IgD-negative memory B cell (primary cell): ENCODE measurements around the gene PSMD2. TPM values are rescaled to one million over a fixed set of nuclear protein-coding genes. Genes with fewer than 3 reads are reported as not detected.

ENCODE experiments used
- H3K27ac Mint-ChIP-seq, 3 donors: one replicate each; pipeline ENCODE4 v1.8.0; 2020 to 2022; ENCODE audit warnings: mild to moderate bottlenecking in 3 of 3, mixed read lengths in 3 of 3, moderate library complexity in 1 of 3
- H3K27me3 Mint-ChIP-seq: one replicate; pipeline ENCODE4 v1.8.0; 2021; ENCODE audit warnings: mixed read lengths
- H3K36me3 Mint-ChIP-seq: one replicate; pipeline ENCODE4 v1.8.0; 2020; ENCODE audit warnings: mild to moderate bottlenecking, mixed read lengths
- H3K4me1 Mint-ChIP-seq, 3 donors: one replicate each; pipeline ENCODE4 v1.8.0; 2020 to 2022; ENCODE audit warnings: mixed read lengths in 3 of 3, mild to moderate bottlenecking in 1 of 3
- H3K4me3 Mint-ChIP-seq, 4 donors: one replicate each; pipeline ENCODE4 v1.8.0; 2020 to 2022; ENCODE audit warnings: mild to moderate bottlenecking in 4 of 4, mixed read lengths in 4 of 4, moderate library complexity in 3 of 4
- H3K9me3 Mint-ChIP-seq, 3 donors: one replicate each; pipeline ENCODE4 v1.8.0; 2020 to 2021; ENCODE audit warnings: mixed read lengths in 3 of 3, mild to moderate bottlenecking in 1 of 3
- polyA plus RNA-seq: library from polyadenylated mRNA; unstranded; fragments of 300-500 nt; fragmentation: Illumina TruSeq; gene quantifications from one replicate; pipeline ENCODE4 v1.2.3, GENCODE V29; 2021

PSMD2 gene
- 143 TPM for polyA plus RNA-seq

GRCh38 chr3:184298759-184299487 is at the start of gene PSMD2:
TSS of gene PSMD2 (plus strand) at chr3:184299241. CDS start at chr3:184299267, 26 bp downstream.
- H3K9me3 Mint-ChIP-seq = no peaks in the 10 kb centered on the region
- no peaks in the 10 kb centered on the region for H3K27me3 Mint-ChIP-seq
- H3K4me3 Mint-ChIP-seq = peak within 1 kb of the TSS; percentile 87 to 97 (median 93)
- peak within 1 kb of the TSS; percentile 46 to 93 (median 84) for H3K27ac Mint-ChIP-seq
- H3K4me1 Mint-ChIP-seq = peaks cover 6 to 18% (median 12%) of the 10 kb centered on the region in 3 donors
- no peaks in the 10 kb centered on the region for H3K36me3 Mint-ChIP-seq

DNA sequence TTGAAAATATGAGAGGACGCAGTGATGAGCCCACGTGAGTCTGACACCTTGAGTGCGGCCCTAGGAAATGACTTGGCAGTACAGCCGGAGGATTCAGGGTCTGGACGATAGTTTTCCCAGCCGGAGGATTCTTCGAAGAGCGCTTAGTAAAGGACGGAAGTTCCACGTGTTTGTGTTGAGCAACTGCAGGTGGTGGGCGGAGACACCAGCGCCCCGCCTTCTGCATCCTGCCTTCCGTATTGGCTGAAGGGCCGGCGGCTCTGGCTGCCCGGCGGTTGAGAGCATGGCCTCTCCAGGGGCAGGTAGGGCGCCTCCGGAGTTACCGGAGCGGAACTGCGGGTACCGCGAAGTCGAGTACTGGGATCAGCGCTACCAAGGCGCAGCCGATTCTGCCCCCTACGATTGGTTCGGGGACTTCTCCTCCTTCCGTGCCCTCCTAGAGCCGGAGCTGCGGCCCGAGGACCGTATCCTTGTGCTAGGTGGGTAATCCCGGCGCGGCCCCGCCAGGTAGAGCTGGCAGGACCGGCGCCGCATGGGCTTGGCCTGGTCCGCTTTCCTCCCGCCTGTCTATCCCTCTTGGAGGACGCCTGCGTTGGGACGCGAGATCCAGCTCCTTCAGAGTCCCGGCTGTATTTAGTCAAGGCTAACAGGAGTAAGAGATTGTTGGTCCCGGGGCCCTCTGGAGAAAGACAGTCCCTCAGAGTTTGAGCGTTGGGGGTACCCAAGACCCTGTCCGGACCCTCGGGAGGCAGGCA is 49.5 kb upstream of the PSMD2 start, which contains the start of gene EEF1AKMT4:
TSS of gene EEF1AKMT4 (plus strand) at position 261 of the 755 bp plus-strand sequence. CDS start at position 284, 23 bp downstream.
- no peaks in the 10 kb centered on the region for H3K36me3 Mint-ChIP-seq
- H3K27ac Mint-ChIP-seq = peak within 1 kb of the TSS; percentile 99 to 100 (median 99)
- H3K4me3 Mint-ChIP-seq = peak within 1 kb of the TSS; percentile 91 to 100 (median 98)
- H3K4me1 Mint-ChIP-seq = peaks cover 9 to 12% (median 9%) of the 10 kb centered on the region in 3 donors
- no peaks in the 10 kb centered on the region for H3K9me3 Mint-ChIP-seq
- no peaks in the 10 kb centered on the region for H3K27me3 Mint-ChIP-seq

DNA sequence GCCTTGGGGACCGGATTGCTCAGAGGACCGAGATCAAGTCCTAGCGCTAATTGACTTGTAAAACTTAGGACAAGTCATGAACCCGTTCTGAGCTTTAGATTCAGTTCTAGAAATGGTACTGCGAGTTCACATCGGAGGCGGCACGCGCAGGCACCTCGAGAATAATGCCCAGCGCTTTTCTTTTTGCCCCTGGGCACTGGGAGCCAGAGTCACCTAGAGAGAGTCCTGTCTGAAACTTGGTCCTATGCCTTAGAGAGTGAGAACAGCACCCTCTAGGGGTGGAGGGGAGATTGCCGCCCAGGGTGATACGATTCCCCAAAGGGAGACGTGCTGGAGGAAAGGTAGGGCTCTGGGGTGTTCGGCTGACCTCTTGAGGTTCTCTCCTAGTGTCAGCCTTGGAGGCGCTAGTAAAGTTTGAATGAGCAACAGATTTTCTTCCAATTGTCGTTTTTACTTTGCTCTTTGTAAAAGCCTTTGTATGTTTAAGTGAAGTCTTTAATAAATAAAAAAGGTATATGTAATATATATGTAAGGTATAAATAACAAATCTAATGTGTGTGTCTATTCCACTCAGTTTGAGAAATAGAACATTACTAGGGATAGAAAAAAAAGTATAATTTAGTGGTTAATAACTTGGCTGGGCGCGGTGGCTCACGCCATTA is 48.7 kb upstream of the PSMD2 start:
- Mint-ChIP-seq H3K9me3 (no peaks in the 10 kb centered on the region), H3K4me1 (peaks cover 6 to 10% (median 9%) of the 10 kb centered on the region in 3 donors), H3K36me3 (no peaks in the 10 kb centered on the region), H3K27me3 (no peaks in the 10 kb centered on the region), H3K27ac (peak overlapping the region; percentile 84 to 100 (median 90)), H3K4me3 (peak overlapping the region; percentile 91 to 100 (median 98))

GRCh38 chr3:184255291-184256039 is 43.6 kb upstream of the PSMD2 start:
- Mint-ChIP-seq H3K4me3 (peak overlapping the region in 1 of 4 donors; percentile 28), H3K4me1 (peaks cover 2 to 5% (median 4%) of the 10 kb centered on the region in 3 donors), H3K9me3 (no peaks in the 10 kb centered on the region), H3K27ac (no peak overlapping the region), H3K36me3 (peaks cover 6% of the 10 kb centered on the region), H3K27me3 (peaks cover 7% of the 10 kb centered on the region)

- peak overlapping the region in 2 of 4 donors; percentile 35 to 54 for H3K4me3 Mint-ChIP-seq
- peaks cover 6% of the 10 kb centered on the region for H3K36me3 Mint-ChIP-seq
- peak overlapping the region in 1 of 3 donors; percentile 11 for H3K27ac Mint-ChIP-seq
- H3K4me1 Mint-ChIP-seq = peaks cover 8 to 12% (median 11%) of the 10 kb centered on the region in 3 donors
- H3K27me3 Mint-ChIP-seq = peaks cover 16% of the 10 kb centered on the region
- no peaks in the 10 kb centered on the region for H3K9me3 Mint-ChIP-seq
These were observed 41.7 kb upstream of the PSMD2 start for GRCh38 chr3:184257083-184257915.

DNA sequence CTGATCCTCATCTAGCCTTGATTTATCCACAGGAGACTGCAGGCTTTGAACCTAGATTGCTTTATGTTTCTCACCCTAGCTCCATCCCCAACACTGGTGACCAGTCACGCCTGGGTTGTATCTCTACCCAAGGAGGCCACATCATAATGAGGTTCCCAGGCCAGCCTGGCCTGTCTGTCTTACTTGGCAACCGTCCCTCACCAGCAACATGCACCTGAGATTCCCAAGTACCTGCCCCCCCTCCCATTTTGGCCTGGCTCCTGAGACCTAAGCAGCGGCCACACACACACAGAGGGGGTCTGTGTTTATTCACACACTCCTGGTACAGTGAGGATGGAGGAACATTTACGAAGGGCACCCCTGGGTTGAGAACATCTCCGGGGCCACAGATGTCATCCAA is 40.1 kb upstream of the PSMD2 start:
- Mint-ChIP-seq H3K9me3 (no peaks in the 10 kb centered on the region), H3K27ac (peak overlapping the region in 1 of 3 donors; percentile 26), H3K4me1 (peaks cover 8 to 13% (median 12%) of the 10 kb centered on the region in 3 donors), H3K27me3 (peaks cover 26% of the 10 kb centered on the region), H3K4me3 (peak overlapping the region; percentile 25 to 81 (median 44)), H3K36me3 (peaks cover 6% of the 10 kb centered on the region)

DNA sequence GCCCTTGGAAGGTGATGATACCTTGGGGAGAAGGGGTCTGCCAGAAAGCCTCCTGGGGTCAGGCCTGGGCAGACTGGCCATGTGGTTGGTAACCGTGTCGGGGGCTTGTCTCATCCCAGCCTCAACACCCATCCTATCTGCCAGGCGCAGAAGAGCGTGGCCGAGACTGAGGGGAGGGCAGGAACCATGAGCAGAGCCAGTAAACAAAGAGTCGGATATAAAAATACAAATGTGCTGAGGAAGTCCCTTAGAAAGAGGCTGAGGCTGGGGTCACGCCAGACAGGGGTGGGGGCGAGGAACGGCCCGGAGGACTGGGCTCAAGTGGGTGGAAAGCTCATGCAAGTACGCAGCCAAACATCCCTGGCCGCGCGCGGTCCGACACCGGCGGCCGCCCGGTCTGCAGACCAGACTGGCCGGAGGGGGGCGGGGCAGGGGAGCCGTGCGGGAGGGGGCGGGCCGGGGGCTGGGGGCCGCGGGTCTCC is 39.6 kb upstream of the PSMD2 start:
- H3K4me3 Mint-ChIP-seq = peak overlapping the region in 3 of 4 donors; percentile 27 to 61 (median 50)
- peak overlapping the region in 2 of 3 donors; percentile 14 to 26 for H3K27ac Mint-ChIP-seq
- H3K27me3 Mint-ChIP-seq = peaks cover 26% of the 10 kb centered on the region
- peaks cover 8 to 13% (median 12%) of the 10 kb centered on the region in 3 donors for H3K4me1 Mint-ChIP-seq
- H3K9me3 Mint-ChIP-seq = no peaks in the 10 kb centered on the region
- H3K36me3 Mint-ChIP-seq = peaks cover 6% of the 10 kb centered on the region

DNA sequence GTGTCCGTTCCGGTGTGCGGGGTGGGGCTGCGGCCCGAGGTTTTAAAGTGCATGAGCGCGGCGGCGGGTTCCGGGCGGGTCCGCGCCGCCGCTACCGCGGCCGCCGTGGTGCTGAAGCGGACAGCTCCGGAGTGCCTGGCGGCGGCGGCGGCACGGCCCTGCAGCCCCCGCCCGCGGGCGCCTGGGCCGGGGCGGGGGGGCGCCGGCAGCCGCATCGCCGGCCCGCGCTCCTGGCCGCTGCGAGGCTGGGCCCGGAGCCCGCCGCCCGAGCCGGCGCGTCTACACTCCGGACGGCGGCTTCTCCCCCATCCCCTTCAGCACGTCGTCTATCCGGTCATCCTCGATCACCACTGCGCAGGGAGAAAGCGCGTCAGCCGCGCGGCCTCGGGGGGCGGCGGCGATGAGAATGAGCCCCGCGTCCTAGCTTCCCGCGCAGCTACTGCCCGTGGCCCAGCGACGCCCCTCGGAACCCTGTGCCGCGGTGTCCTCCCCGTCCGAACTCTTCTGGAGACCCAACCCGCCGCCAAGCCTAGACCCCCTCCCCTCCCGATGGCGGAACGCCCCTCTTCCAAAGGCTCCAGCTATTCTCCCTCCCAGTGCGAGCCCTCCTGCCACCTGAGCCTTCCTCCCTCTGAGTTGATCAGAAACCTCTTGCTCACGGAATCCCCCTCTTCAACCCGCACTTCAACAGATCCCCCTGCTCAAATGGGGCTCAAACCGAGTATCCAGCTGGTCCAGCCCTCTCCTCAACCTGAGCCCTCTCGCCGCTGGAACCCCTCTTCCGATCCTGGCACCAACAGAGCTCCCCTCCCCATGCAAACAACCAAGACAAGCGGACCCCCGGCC is 38.9 kb upstream of the PSMD2 start:
- peak overlapping the region in 1 of 3 donors; percentile 28 for H3K27ac Mint-ChIP-seq
- peaks cover 8 to 13% (median 12%) of the 10 kb centered on the region in 3 donors for H3K4me1 Mint-ChIP-seq
- H3K4me3 Mint-ChIP-seq = peak overlapping the region; percentile 68 to 94 (median 84)
- peaks cover 30% of the 10 kb centered on the region for H3K27me3 Mint-ChIP-seq
- peaks cover 6% of the 10 kb centered on the region for H3K36me3 Mint-ChIP-seq
- H3K9me3 Mint-ChIP-seq = no peaks in the 10 kb centered on the region

DNA sequence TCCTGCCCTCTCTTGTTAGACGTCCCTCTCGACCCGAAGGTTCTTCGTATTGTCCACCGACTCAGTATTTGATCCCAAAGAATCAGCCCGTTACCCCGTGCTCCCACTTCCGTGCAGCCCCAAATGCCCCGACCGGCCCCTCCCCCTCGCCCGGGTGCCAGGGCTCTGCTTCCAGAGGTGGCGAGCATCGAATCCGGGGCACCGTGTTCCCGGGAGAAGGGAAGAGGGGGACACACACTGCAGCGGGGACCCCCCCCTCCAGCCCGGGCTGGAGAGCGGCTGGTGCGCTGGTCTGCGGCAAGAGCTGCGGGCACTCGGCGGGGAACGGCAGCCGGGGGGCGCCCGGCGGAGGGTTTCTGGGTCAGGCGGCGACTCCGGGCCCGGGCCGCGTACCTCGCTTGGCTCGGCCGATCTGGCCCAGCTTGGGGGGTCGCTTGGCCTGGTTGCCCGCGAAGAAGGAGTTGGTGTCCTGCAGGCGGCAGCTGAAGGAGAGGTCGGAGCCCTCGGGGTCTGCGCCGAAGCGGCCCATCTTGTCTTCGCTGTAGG is 38.2 kb upstream of the PSMD2 start:
- no peaks in the 10 kb centered on the region for H3K9me3 Mint-ChIP-seq
- peak overlapping the region; percentile 68 to 94 (median 84) for H3K4me3 Mint-ChIP-seq
- no peak overlapping the region for H3K27ac Mint-ChIP-seq

GRCh38 chr3:184261270-184261853 is 37.7 kb upstream of the PSMD2 start, which contains the start of gene CAMK2N2:
TSS of gene CAMK2N2 (minus strand) at chr3:184261553. CDS start at chr3:184261285, 268 bp downstream.
- H3K4me1 Mint-ChIP-seq = peaks cover 8 to 13% (median 12%) of the 10 kb centered on the region in 3 donors
- peak within 1 kb of the TSS; percentile 79 to 94 (median 88) for H3K4me3 Mint-ChIP-seq
- no peaks in the 10 kb centered on the region for H3K9me3 Mint-ChIP-seq
- H3K27ac Mint-ChIP-seq = peak within 1 kb of the TSS in 2 of 3 donors; percentile 84 to 86
- peaks cover 31% of the 10 kb centered on the region for H3K27me3 Mint-ChIP-seq
- H3K36me3 Mint-ChIP-seq = peaks cover 4% of the 10 kb centered on the region

More for the DNA sequence above, 38.2 kb upstream of the PSMD2 start:
- peaks cover 8 to 13% (median 12%) of the 10 kb centered on the region in 3 donors for H3K4me1 Mint-ChIP-seq
- H3K36me3 Mint-ChIP-seq = peaks cover 4% of the 10 kb centered on the region
- peaks cover 29% of the 10 kb centered on the region for H3K27me3 Mint-ChIP-seq

DNA sequence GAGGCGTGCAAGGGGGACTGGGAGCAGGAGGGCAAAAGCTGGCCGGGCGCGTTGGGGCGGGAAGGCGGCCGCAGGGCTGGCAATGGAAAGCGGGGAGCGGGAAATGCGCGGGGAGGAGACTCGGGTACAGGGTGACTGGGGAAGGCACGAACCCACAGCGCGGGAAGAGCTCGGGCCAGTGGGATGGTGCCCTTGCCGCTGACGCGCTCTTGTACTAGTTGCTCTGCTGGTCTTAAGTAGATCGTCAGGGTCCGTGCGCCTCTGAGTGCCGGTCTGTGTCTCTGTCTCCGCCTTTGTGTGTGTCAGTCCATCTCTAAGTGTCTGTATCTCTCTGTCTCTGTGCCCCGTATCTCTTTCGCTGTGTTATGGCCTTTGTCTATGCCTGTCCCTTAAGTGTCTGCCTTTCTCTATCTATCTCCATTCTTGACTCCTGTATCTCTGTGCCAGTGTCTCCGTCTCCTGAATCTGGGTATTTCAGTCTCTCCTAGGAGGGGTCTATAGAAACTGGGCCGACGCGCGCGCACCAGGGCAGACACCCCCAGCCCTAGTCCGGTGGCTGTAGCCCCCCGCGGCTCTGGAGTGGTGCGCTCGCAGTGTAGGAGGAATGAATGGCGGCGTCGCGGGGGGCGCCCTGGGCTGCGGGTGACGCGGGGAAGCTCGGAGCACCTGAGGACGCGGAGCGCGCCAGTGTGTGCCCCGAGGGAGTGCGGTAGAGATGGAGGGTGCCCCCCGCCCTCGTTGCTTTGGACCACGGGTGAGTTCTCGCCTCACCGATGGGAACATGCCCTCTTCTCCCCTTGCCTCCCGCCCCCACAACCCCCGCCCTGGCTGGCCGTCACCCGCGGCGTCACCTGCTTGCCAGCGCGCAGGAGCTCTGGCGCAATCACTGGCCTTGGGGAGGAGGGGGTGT is 36.9 kb upstream of the PSMD2 start:
- H3K4me1 Mint-ChIP-seq = peaks cover 8 to 13% (median 12%) of the 10 kb centered on the region in 3 donors
- peaks cover 31% of the 10 kb centered on the region for H3K27me3 Mint-ChIP-seq
- no peaks in the 10 kb centered on the region for H3K9me3 Mint-ChIP-seq
- H3K36me3 Mint-ChIP-seq = peaks cover 4% of the 10 kb centered on the region
- H3K4me3 Mint-ChIP-seq = peak overlapping the region; percentile 39 to 92 (median 88)
- peak overlapping the region in 2 of 3 donors; percentile 84 to 86 for H3K27ac Mint-ChIP-seq
